GM18858 (cell line): ENCODE data around the gene TULP4.

Source experiments
- ATAC-seq: cut with Tn5 transposase; IDR thresholded peaks from one replicate; pipeline ENCODE4 v1.9.1; 2021; ENCODE audit not compliant: unreplicated experiment

The TULP4 gene

GRCh38 chr6:158499601-158500000 is 187.3 kb downstream of the TULP4 start:
- ATAC-seq: no peak

- no peak for ATAC-seq
Observed at GRCh38 chr6:158500016-158500735, 187.9 kb downstream of the TULP4 start.

GRCh38 chr6:158501360-158502262 is 189.3 kb downstream of the TULP4 start:
- no peak for ATAC-seq

GRCh38 chr6:158502263-158502950 is 190.1 kb downstream of the TULP4 start:
- no peak for ATAC-seq

DNA sequence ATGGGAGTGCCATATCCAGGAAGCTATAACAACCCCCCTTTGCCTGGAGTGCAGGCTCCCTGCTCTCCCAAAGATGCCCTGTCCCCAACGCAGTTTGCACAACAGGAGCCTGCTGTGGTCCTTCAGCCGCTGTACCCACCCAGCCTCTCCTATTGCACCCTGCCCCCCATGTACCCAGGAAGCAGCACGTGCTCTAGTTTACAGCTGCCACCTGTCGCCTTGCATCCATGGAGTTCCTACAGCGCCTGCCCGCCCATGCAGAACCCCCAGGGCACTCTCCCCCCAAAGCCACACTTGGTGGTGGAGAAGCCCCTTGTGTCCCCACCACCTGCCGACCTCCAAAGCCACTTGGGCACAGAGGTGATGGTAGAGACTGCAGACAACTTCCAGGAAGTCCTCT is 191.0 kb downstream of the TULP4 start:
- no peak for ATAC-seq

GRCh38 chr6:158503846-158504245 is 191.6 kb downstream of the TULP4 start:
- no peak for ATAC-seq

- no peak for ATAC-seq
Observed at GRCh38 chr6:158505194-158505593, 192.9 kb downstream of the TULP4 start.

- ATAC-seq: no peak
Observed at GRCh38 chr6:158506601-158507000, 194.3 kb downstream of the TULP4 start.

GRCh38 chr6:158507174-158507573 is 194.9 kb downstream of the TULP4 start:
- ATAC-seq: no peak

- no peak for ATAC-seq
Observed at GRCh38 chr6:158508450-158508849, 196.2 kb downstream of the TULP4 start.

DNA sequence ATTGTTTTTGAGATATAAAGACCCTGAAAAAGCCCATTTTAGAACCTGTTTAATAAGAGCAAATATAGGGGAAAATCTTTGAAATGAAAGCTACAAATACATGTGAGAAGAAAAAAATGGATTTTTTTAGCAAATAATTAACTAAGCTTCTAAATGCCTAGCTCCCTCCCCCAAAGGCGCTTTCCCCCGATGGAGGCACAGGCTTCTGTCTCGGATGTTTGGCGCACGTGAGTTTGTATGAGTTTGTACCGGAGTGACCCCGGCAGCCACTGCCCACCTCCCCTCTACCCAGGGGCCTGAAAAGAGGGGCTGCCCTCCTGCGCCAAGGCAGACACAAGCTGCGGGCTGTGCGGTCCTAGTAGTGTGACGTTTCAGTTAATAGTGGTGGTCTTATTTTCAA is 197.2 kb downstream of the TULP4 start:
- ATAC-seq: no peak

GRCh38 chr6:158512809-158513208 is 200.5 kb downstream of the TULP4 start:
- no peak for ATAC-seq

GRCh38 chr6:158514176-158514575 is 201.9 kb downstream of the TULP4 start:
- ATAC-seq: no peak

- no peak for ATAC-seq
Observed at GRCh38 chr6:158514991-158515390, 202.7 kb downstream of the TULP4 start.

DNA sequence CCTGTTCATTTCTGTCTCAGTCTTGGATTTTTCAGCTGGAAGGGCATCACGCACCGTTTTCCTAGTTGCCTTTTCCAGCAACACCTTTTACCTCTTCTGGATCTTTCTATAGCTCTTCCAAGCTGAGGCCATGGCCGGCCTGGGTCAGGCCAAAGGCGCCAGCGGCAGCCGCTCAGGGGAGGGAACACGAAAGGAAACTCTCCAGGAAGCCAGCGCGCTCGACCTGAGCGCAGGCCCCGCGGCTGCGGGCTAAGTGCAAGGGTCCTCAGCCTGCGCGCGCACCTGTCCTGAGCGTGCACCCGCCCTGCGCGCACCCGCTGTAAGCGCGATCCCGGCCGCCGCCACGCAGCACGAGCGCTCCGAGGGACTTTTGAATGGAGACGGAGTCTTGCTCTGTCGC is 203.8 kb downstream of the TULP4 start:
- no peak for ATAC-seq

DNA sequence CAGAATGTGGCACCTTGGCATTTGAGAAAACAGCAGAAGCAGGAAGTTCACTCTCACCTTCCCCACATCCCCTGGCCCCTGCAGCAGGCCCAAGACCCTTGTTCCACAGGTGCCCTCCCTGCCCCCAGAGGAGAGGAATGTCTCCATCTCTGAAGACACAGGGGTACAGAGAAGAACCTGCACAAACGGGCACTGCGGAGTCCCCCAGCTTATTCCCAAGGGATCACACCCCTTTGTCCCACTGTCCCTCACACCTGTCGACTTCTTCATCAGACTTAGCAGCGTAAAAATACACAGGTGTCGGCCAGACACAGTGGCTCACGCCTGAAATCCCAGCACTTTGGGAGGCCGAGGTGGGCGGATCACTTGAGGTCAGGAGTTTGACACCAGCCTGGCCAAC is 204.8 kb downstream of the TULP4 start:
- no peak for ATAC-seq

GRCh38 chr6:158517581-158517980 is 205.3 kb downstream of the TULP4 start:
- peak; percentile 58 for ATAC-seq

GRCh38 chr6:158518191-158519127 is 206.2 kb downstream of the TULP4 start:
- peak; percentile 66 for ATAC-seq

- no peak for ATAC-seq
Observed at GRCh38 chr6:158519300-158519699, 207.0 kb downstream of the TULP4 start.

- ATAC-seq: no peak
Observed at GRCh38 chr6:158519761-158520160, 207.5 kb downstream of the TULP4 start.
